ENCODE results near the gene RIT2.
"Not testable (repeated sequence)": the region's sequence is repeated elsewhere in the genome, so short reads cannot be mapped to it uniquely, and the experiment has no call there.

RIT2 gene

GRCh38 chr18:42850174-42851083 is 265.1 kb downstream of the RIT2 start:
- DNase-seq: no peak

- no peak for DNase-seq
Measured at GRCh38 chr18:42839408-42839807, 276.1 kb downstream of the RIT2 start.

DNA sequence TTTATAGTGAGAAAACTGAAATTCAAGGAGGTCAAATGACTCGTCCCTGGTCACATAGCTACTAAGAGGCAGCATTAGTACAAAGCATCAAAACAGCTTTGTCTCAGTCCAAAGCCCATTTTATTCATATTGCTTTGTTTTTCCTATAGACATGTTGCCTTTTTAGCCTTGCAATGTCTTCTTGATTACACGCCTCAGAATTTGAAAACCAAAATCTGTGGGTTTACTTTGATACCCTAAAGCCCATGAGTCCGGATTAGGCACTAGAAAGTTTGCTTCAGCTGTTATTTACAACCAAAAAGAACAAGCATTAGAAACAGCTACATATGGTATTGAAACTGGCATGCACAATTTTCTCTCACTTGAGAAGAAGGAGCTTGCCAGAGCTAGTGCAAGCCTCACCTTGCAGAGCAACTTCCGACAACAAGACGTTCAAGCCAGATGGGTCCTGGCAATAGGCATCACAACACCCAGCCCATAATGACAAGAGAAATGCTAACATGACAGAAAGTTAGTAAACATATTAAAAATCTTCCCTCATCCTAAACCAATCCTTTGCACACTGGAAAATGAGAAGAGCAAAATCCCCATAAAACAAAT is 276.8 kb downstream of the RIT2 start:
- DNase-seq: no peak

DNA sequence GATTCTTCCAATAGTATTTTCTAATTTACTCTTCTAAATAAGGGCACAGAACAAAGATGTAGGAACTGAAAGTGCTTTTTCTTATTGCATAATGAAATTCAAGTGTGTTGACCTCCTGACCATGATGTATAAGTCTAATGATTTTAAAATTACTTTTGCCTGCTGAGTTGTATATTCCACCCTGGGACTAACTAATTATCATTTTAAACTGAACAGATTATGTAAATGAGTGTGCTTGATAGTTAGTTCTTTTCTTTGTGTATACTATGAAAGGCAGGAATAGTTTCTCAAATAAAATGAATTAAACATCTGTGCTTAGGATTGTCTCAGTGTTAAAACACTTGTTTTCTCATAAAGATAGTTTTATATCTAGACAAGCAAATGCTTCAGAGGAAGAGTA is 284.5 kb downstream of the RIT2 start:
- DNase-seq: no peak

DNA sequence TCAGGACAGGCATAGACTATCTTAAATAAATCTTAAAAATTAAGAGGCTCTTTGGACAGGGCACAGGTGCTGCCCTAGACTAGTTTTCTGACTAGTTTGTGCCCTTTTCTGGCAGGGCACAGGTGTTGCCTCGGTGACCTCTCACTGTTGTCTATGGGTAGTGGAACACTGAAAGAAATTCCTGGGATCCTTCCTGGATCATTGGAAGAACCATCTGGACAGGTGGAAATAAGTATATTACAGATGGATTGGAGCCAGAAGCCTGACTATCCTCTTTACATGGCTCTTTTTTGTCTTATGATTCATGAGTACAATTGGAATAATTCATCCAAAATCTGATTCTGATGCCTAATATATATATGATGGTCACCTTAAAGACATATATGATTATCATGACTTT is 286.6 kb downstream of the RIT2 start:
- DNase-seq: no peak

- DNase-seq: no peak
Measured at GRCh38 chr18:42824178-42824577, 291.3 kb downstream of the RIT2 start.

DNA sequence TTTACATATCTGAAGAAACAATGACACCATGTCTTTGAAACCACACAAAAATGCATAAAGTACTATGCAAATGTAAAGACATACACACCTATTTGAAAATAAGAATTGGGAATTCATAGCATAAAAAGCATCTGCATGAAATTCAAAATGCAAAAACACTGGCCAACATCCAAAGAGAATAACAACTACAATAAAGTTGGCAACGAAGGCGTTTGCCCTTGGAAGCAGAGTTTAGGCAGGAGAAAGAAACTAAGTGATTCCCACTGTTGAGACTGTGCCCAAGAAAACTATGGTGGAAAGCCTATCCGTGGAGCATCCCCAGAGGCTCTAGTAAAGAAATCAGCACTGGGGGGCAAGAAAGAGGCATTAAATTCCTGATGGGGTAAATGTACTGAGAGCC is 292.8 kb downstream of the RIT2 start:
- DNase-seq: no peak

GRCh38 chr18:42821492-42821891 is 294.0 kb downstream of the RIT2 start:
- DNase-seq: no peak

DNA sequence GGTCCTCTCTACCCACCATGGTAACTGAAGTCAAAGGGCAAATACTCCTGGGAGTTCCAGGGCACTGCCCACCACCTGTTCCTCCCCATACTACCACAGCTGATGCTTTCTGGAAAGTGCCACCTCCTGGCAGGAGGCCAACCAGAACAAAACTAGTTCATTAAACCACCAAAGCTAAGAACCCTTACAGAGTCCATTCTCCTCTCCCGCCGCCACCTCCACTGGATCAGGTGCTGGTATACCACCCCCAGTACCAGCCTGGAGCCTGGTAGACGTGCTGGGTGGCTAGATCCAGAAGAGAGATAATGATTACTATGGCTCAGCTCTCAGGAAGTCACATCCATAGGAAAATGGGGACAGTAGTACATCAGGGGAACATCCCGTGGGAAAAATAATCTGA is 300.9 kb downstream of the RIT2 start:
- DNase-seq: no peak

DNA sequence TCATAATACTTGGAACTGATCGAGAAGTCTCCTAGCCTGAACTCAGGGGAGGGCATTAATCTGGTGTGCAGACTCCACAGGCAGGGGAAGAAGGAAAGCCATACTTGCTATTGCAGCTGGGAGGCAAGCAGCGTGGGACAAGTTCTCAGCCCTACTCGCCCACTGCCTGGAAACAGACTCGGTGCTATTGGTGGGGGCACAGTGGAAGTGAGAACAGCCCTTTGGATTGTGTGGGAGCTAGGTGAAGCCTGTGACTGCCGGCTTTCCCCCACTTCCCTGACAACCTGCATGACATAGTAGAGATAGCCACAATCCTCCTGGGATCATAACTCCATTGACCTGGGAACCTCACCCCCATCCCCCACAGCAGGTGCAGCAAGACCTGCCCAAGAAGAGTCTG is 301.3 kb downstream of the RIT2 start:
- no peak for DNase-seq

GRCh38 chr18:42813570-42813969 is 301.9 kb downstream of the RIT2 start:
- peak in 4 of 58 donors; percentile 4 to 9 (median 6) for DNase-seq

- DNase-seq: peak in 2 of 58 donors; percentile 1 to 10
Measured at GRCh38 chr18:42807887-42808286, 307.6 kb downstream of the RIT2 start.

GRCh38 chr18:42801706-42802105 is 313.8 kb downstream of the RIT2 start:
- DNase-seq: no peak

GRCh38 chr18:42798606-42799170 is 316.8 kb downstream of the RIT2 start:
- DNase-seq: no peak

- not testable (repeated sequence) for DNase-seq
Measured at GRCh38 chr18:42795213-42795789, 320.2 kb downstream of the RIT2 start.

- no peak for DNase-seq
Measured at GRCh38 chr18:42792731-42793130, 322.8 kb downstream of the RIT2 start.

DNA sequence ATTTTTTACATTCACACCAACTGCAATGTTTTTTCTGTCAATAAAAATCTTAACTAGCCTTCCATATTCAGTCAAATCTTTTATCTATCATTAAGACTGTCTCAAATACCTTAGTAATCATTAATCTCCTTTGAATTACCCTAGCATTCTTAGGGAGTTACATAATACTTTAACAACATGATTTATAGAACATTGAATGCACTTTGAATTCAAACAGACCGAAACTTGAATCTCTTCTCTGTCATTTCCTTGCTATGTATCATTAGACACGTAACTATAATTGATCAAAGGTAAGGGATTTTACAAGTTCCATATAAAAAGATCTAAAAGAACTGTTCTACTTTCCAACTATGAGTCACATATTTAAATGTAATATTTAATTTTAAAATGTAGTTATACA is 330.9 kb downstream of the RIT2 start:
- DNase-seq: no peak

DNA sequence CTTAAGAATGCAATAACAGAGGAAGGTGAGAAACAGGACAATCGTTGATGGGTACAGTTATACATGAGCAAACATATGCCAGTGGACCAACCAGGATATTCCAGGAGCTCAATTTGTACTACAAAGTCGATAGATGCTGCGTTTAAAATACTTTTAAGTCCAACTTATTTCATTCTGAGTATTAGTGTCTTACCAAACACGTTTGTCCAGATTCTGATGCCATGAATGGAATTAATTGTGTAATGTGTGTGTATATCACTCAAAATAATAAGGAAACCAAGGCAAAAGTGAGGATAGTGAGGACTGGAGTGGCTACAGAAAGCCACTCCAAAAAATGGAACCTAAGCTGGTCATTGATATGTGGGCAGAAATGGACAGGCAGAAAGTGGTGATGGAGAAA is 332.6 kb downstream of the RIT2 start:
- no peak for DNase-seq

DNA sequence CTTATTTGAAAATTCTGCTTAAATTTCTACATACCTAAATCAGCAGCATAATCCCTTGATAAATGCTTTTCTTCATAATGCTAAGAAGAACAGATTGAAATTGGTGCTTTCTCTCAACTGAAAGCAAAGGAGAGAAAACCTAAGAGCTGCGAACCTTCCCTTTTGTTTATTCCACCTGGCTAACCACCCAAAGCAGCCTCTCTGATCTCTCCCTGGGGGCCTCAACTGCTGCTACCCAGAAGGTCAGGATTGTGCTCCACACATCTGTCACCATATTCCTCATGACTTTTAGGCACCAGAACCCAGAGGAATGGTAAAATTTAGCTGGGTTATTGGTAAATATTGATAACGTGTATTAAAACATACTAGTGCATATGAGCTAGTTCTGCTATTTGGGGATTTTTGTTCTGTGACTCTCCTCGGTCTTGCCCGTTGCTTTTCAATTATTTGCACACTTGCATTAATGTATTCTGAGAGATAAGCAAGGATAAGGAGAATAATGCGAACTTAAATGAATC is 334.1 kb downstream of the RIT2 start:
- no peak for DNase-seq

DNA sequence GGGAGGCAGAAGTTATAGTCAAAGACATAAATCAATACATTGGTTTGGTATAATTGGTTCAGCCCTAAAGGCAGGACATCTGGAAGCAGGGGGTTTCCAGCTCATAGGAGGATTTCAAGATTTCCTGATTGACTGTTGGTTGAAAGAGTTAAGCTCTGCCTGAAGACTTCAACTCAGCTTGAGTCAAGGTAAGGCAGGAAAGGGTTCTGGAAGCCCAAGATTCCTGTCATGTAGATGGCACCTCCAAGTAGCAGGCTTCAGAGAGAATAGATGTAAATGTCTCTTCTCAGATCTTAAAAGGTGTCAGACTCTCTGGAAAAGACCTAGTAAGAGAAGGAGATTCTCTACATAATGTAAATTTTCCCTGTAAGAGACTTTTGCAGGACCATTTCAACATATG is 335.3 kb downstream of the RIT2 start:
- DNase-seq: no peak

DNA sequence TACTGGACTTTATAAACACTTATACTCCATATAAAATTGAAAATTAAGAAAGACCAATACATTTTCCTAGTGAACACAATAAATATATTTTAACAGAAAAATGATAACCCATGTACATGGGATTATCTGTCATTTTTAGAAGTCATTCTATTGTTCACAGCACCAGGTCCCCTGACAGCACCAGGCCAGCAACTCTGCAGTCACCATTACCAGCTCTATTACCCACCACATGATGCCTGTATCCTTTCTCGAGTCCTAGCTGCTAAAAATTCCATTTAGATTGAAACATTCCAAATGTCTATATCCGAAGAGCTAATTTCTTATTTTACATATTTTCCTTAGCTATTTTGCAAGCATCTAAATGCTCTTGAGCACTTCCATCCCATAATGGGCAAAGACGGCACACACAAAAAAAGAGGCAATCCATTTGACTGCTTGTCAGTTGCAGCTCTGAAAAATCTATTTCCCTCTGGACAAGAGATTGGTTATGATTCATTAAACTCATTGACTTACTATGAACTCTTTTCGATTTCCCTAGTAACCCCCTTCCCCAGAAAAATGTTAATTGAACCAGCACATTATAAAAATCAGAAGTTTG is 336.9 kb downstream of the RIT2 start:
- DNase-seq: no peak

DNA sequence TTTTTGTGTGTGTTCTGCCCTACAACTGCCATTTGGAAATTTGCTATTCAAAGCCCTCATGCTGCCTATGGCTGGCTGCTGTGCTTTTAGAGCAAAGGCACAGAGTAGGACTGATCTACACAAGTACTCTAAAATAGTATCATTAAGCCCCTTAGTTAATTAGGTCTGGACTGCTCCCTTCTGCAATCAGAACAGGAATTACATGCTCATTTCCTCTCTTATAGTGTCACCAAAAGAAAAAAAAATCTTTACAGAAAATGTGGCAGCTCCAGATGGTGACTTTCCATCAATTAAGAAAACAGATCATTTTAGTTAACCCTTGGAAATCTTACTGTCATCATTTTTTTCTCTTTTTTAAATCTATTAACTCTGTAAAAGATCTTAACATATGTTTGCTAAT is 337.5 kb downstream of the RIT2 start:
- no peak for DNase-seq

Data from anterior cingulate cortex (tissue), 58 donors.